GM12892 (cell line): ENCODE data around the gene CHD5.

Experiments used
- DNase-seq: peaks from one replicate; pipeline ENCODE4 v3.0.0; 2011; ENCODE audit not compliant: insufficient read length
- FAIRE-seq: peaks from 2 replicates; lab custom pipeline; 2011; peaks lifted over from hg19 to GRCh38; lab: Jason Lieb, UNC
- POLR2A ChIP-seq: IDR thresholded peaks from 2 replicates; pipeline ENCODE4 v1.6.1; 2011; ENCODE audit warnings: low read depth, low read length, control low read depth
- POLR2AphosphoS5 ChIP-seq: IDR thresholded peaks from 2 replicates; pipeline ENCODE4 v1.6.1; 2011; ENCODE audit warnings: low read depth, low read length, control low read depth
- TAF1 ChIP-seq: IDR thresholded peaks from 2 replicates; pipeline ENCODE4 v1.6.1; 2011; ENCODE audit warnings: low read depth, mild to moderate bottlenecking, control low read depth, low read length, borderline replicate concordance

The CHD5 gene

DNA sequence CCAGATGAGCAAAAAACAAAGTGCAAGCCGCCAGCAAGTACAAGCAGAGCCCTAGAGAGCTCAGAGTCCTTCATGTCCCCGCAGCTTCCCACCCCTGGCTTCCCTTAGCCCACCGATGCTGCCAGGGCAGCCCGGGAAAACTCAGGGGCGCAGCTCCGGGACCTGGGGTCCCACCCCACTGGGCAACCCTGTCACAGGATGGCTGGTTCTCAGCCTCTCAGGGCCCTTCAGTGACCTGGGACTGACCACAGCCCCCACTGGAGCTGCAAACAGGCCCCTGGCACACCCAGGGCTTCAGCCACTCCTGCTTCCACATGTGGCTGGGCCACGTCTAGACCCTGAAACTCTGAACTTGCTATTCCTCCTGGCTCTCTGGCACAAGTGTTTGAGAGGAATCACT is 49.5 kb downstream of the CHD5 start:
- DNase-seq (no peak), FAIRE-seq (no peak)
- TF ChIP-seq TAF1 (no peak), POLR2AphosphoS5 (no peak), POLR2A (no peak)

DNA sequence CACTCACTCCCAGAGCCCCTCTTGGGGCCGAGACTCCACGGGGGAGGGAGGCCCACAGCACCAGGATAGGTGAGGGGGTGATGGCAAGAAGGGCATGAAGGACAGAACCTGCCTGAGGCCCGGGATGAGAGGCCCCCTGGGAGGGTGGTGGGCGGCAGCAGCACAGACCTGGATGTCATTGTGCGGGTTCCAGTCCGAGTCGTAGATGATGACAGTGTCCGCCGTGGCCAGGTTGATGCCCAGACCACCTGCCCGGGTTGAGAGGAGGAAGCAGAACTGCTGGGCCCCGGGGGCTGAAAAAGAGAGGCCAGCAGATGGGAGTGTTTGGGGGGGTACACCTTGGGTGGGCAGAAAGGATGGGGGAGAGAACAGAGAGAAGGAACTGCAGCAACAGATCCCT is 50.1 kb downstream of the CHD5 start:
- FAIRE-seq, result no peak
- no peak for TF ChIP-seq POLR2AphosphoS5
- no peak for DNase-seq

DNA sequence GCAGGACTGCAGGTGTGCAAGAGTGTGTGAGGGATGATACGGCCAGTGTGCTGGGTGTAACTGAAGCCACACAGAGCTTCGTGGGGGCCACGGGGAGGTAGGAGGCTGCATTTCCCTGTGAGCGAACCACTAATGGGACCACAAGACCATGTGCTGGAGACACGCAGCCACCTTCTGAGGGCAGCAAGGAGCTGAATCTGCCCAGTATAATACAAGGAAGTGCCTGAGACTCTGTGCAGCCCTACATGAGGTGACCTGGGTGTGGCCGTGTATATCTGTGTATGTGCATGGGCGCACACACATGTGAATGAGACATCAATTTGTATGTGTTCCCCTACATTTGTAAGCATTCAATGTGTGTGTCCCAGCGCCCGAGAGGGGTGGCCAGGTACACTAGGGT is 50.8 kb downstream of the CHD5 start:
- no peak for TF ChIP-seq TAF1
- no peak for TF ChIP-seq POLR2A
- TF ChIP-seq POLR2AphosphoS5, result no peak
- FAIRE-seq (no peak), DNase-seq (no peak)

DNA sequence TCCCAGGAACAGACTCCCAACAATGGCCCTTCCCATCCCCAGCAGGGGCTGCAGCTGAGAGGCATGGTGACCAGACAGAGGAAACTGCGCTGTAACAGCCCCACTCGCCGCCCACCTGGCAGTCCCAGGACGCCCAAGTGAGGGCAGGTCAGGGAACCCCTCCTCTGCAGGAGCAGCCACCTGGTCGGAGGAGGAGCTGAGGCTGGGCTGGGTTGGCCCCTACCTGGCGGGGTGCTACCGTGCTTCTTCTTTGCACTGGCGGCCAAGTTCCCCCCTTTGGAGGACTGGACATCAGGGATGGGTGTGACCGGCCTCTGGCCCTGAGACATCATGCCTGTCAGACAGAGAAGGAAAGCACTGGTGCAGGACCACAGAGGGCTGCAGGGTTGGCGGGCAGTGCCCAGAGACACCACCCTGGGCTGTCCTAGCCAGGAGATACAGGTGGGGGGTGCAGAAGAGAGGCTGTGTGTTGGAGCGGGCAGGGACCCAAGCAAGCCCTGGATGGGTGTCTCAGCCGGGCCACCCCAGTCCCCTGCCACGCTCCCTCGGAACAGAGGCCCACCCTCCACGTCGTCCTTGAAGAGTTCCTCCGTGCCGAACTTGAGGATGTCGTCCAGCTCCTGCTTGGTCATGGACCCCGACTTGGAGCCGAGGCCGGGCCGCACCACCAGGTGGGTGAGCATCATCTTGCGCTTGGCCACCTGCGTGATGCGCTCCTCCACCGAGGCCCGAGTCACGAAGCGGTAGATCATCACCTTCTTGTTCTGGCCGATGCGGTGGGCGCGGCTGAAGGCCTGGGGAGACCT is 51.6 kb downstream of the CHD5 start:
- TF ChIP-seq TAF1 (no peak), POLR2AphosphoS5 (no peak), POLR2A (no peak)
- DNase-seq (no peak), FAIRE-seq (no peak)

DNA sequence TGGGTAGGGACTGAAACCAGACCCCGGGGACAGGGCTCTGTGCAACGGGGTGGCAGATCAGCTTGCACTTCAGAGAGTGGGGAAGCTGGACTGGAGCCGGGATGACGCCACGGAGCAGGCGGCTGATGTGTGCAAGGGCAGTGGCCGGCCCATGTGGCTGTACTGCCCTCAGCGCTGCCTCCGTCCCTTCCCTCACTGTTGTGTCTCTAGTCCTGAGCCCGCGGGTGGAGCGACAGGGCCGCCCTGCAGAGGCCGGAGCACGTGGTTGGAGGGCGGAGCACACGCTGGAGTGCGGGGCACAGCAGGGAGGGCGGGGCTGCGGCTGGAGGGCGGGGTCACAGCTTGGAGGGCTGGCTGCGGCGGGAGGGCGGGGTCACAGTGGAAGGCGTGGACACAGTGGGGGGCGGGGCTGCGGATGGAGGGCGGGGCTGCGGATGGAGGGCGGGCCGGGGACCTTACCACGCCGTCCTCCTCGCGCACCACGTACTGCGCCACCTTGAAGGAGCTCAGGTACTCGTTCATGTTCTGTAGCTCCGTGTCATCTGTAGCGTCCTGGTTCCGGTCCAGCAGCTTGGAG is 52.4 kb downstream of the CHD5 start:
- no peak for FAIRE-seq
- no peak for DNase-seq
- TF ChIP-seq POLR2AphosphoS5 (no peak), TAF1 (no peak), POLR2A (no peak)

DNA sequence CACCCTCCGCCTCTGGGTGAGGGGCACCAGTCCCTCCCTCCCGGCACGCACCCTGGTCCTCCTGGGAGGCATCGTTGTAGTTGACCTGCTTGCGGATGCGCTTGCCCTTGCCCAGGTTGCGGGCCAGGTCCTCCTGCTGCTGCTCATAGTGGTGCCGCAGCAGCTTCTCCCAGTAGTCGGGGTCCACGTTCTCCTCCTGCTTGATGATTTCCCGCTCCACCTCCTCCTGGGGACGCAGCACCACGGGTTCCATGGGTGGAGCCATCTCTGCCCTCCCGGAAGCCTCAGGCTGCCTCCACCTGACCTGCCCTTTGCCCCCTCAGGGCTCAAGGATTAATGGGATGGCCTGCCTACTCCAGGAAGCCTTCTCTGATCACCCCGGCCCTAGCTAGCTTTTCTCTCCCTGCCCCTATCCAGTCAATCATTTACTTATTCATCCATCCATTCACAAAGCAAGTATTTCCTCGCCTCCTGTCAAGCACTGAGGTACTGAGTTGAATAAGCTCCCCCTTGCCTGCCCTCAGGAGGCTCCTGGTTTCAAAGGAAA is 53.5 kb downstream of the CHD5 start:
- DNase-seq, result no peak
- TF ChIP-seq POLR2A (no peak), TAF1 (no peak), POLR2AphosphoS5 (no peak)
- FAIRE-seq, result no peak

DNA sequence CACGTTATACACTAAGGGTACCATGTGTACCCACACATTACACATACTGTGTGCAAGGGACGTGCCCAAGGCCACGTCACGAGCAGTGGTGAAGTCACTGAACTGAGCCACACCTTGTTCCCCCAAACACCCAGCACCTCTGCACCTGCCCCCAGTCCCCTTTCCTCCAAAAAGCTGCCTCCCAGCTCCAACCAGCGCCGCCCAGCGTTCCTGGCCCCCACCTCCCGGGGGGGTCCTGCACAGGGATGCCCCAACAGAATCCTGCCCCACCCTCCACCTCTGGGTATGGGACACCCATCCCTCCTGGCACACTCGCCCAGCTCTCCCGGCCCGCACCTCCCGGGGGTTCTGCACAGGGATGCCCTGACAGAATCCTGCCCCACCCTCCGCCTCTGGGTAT is 54.1 kb downstream of the CHD5 start:
- no peak for DNase-seq
- no peak for TF ChIP-seq TAF1
- FAIRE-seq, result no peak

DNA sequence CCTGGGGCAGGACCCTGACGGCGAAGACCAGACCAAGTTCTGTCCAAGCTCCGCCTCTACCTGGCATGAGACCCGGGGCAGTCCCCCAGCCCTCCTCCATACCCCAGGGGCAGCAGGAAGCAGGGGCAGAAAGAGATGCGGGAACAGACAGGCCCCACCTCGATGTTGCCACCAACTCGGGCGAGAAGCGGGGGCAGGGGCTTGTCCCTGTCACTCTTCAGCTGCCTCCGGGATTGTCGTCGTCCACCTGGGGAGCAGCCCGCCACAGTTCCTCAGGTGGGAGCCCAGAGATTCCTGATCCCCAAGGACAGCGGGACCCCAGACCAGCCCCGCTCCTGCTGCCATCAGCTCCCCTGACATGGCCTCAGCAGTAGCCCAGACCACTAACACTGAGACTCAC is 54.8 kb downstream of the CHD5 start:
- FAIRE-seq (no peak), DNase-seq (no peak)
- TF ChIP-seq TAF1, result no peak
- no peak for TF ChIP-seq POLR2AphosphoS5
- no peak for TF ChIP-seq POLR2A

DNA sequence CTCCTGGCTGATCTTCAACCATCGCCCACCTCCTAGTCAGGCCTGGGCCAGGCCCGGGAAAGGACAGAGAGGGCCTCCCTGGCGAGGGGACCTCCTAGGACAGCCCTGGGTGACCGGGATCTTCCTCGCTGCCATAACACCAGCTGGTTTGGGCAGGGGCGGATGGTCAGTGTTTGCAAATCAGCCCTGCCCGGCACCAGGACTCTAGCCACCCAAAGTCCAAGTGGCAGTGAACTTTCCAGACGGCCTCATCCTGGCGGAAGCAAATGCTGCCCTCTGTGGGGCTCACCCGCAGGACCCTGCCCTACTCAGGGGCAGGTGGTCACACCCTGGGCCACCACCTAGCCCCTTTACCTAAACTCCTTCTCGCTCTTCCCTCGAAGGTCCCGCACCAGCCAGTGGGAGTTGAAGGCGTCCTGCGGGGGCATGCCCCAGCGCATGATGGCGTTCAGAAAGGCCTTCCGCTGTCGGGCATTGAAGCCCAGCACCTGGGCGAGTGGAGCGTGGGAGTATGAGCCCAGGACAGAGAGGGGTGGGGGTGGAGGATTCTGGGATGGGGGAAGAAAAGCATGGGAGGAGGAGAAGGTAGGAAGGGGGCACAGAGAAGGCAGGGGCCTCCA is 55.3 kb downstream of the CHD5 start:
- TF ChIP-seq TAF1 (no peak), POLR2A (no peak), POLR2AphosphoS5 (no peak)
- FAIRE-seq, result no peak

DNA sequence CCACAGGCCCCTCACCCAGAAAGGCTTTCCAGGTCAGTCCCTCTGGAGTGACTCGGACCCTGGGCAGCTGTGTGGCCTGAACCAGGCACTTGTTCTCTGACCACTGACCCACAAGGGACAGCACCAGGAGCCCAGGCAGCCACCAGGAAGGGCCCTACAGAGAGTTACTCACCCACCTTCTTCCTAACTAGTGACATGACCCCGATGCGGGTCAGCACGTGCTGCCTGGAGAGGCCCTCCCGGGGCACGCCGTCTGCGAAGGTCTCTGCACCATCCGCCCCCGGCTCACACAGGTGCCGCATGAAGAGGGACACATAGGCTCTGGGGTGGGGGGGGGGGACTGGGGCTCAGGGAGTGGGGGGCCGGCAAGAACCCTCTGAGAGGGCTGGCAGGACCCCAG is 55.8 kb downstream of the CHD5 start:
- TF ChIP-seq POLR2A (no peak), TAF1 (no peak), POLR2AphosphoS5 (no peak)
- no peak for FAIRE-seq
- DNase-seq, result no peak

More for the DNA sequence above, 55.3 kb downstream of the CHD5 start:
- no peak for DNase-seq

DNA sequence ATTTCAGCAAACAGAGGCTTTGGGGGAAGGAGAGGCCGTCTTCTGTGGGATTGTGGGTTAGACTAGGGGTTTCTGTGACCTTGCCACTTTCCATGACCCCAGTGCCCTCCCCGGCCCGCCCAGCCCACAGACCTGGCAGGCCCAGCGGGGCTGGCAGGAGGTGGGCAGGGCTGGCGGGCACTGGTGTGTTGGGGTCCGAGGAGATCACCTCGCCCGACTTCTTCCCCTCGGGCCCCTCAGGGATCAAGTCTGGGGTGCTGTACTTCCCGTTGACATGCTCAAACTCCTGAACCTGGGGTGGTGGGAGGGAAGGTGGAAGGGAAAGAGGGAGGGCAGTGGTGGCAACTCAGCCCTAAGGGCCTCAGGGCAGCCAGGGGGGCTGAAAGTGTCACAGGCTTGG is 56.3 kb downstream of the CHD5 start:
- TF ChIP-seq TAF1, result no peak
- TF ChIP-seq POLR2A, result no peak
- no peak for TF ChIP-seq POLR2AphosphoS5
- DNase-seq (no peak), FAIRE-seq (no peak)

DNA sequence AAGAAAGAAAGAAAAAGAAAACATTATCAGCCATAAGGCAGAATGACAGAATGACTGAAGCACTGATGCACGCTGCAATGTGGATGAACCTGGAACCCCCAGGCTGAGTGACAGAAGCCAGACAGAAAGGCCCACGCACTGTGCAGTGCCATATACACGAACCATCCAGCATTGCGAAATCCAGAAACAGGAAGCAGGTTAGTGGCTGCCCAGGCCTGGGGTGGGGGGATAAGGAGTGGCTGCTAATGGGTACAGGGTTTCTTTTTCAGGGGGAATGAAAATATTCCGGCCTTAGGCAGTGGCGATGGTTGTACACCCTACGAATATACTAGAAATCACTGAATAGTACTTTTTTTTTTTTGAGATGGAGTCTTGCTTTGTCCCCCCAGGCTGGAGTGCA is 57.0 kb downstream of the CHD5 start:
- TF ChIP-seq TAF1 (no peak), POLR2A (no peak)
- FAIRE-seq (no peak), DNase-seq (no peak)
